Large intestine (tissue), 3 donors: ENCODE measurements around the gene SMC3. TPM values are rescaled to one million over a fixed set of nuclear protein-coding genes. Genes with fewer than 3 reads are reported as not detected.

Source experiments
- DNase-seq, 2 donors: peaks; one replicate each; pipeline versions ENCODE4 v3.0.0 to v3.0.0-alpha.2; 2013
- H3K27ac ChIP-seq: one replicate; pipeline ENCODE4 v1.5.1; 2013; ENCODE audit warnings: low read length
- H3K27me3 ChIP-seq: 2 replicates; pipeline ENCODE4 v1.6.1; 2013; ENCODE audit warnings: low read length; ENCODE audit not compliant: control insufficient read depth, insufficient read depth
- H3K36me3 ChIP-seq: 2 replicates; pipeline ENCODE4 v1.6.1; 2013; ENCODE audit warnings: low read length; ENCODE audit not compliant: control insufficient read depth, insufficient read depth
- H3K4me1 ChIP-seq: one replicate; pipeline ENCODE4 v1.6.1; 2013; ENCODE audit warnings: low read length; ENCODE audit not compliant: control insufficient read depth, insufficient read depth
- H3K4me3 ChIP-seq: one replicate; pipeline ENCODE4 v1.5.1; 2013; ENCODE audit warnings: low read length
- H3K9me3 ChIP-seq: one replicate; pipeline ENCODE4 v1.6.1; 2013; ENCODE audit warnings: mild to moderate bottlenecking, low read depth, low read length, moderate library complexity; ENCODE audit not compliant: control insufficient read depth
- WGBS: methylation state at CpG from one replicate; pipeline ENCODE4 v1.1.5; 2013; ENCODE audit warnings: low lambda C conversion rate; ENCODE audit not compliant: insufficient coverage; 5-methylcytosine and 5-hydroxymethylcytosine counted together
- polyA plus RNA-seq: library from polyadenylated mRNA; unstranded; fragments of 120-200 nt; gene quantifications from one replicate; pipeline ENCODE4 v1.2.1, GENCODE V29; 2013

SMC3 gene
- polyA plus RNA-seq, 1 donor = 62.6 TPM

GRCh38 chr10:110574420-110574819 is 6.9 kb downstream of the SMC3 start:
- no peaks in the 10 kb centered on the region for H3K27me3 ChIP-seq
- H3K4me1 ChIP-seq = peaks cover 18% of the 10 kb centered on the region
- no peak overlapping the region for H3K4me3 ChIP-seq
- no peak overlapping the region for H3K27ac ChIP-seq
- no peaks in the 10 kb centered on the region for H3K9me3 ChIP-seq
- WGBS = no CpG with 5 or more reads among the region's 5 CpGs
- H3K36me3 ChIP-seq = peaks cover 41% of the 10 kb centered on the region
- no peak for DNase-seq

DNA sequence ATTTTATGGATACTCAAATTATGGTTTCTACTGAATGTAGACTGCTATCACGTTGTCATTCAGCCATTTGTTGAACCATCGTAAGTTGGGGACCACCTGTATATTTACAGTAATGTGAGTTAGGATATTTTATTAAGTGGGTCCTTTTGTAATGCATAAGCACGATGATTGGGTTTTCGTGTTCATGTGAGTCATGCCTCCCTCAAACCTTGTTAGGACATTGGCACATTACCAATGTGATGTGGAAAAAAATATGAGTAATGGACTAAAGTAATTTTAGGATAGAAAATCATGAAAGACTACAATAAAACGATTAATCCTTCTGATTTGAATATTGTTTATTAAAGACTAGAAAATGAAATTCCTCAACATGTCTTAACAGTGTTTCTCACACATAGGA is 8.7 kb downstream of the SMC3 start:
- no peak overlapping the region for H3K4me3 ChIP-seq
- WGBS = 98% methylated on average over 5 of the region's 5 CpGs
- H3K36me3 ChIP-seq = peaks cover 48% of the 10 kb centered on the region

GRCh38 chr10:110577056-110577455 is 9.6 kb downstream of the SMC3 start:
- WGBS = 58% methylated on average over 2 of the region's 3 CpGs
- no peak overlapping the region for H3K4me3 ChIP-seq
- DNase-seq = no peak
- H3K27ac ChIP-seq = no peak overlapping the region
- H3K9me3 ChIP-seq = no peaks in the 10 kb centered on the region
- H3K27me3 ChIP-seq = no peaks in the 10 kb centered on the region
- H3K4me1 ChIP-seq = peaks cover 4% of the 10 kb centered on the region
- H3K36me3 ChIP-seq = peaks cover 51% of the 10 kb centered on the region

More for the DNA sequence above, 8.7 kb downstream of the SMC3 start:
- DNase-seq = no peak
- no peak overlapping the region for H3K27ac ChIP-seq
- H3K9me3 ChIP-seq = no peaks in the 10 kb centered on the region
- peaks cover 7% of the 10 kb centered on the region for H3K4me1 ChIP-seq
- H3K27me3 ChIP-seq = no peaks in the 10 kb centered on the region

GRCh38 chr10:110584006-110584405 is 16.5 kb downstream of the SMC3 start:
- WGBS = 100% methylated on average over 2 of the region's 3 CpGs

GRCh38 chr10:110591760-110592159 is 24.3 kb downstream of the SMC3 start:
- H3K36me3 ChIP-seq = peaks cover 65% of the 10 kb centered on the region
- 100% methylated on average over 2 of the region's 5 CpGs for WGBS
- DNase-seq = no peak
- H3K27me3 ChIP-seq = no peaks in the 10 kb centered on the region
- H3K4me3 ChIP-seq = no peak overlapping the region
- no peaks in the 10 kb centered on the region for H3K9me3 ChIP-seq
- H3K27ac ChIP-seq = no peak overlapping the region
- H3K4me1 ChIP-seq = no peaks in the 10 kb centered on the region

More at GRCh38 chr10:110584006-110584405, 16.5 kb downstream of the SMC3 start:
- no peaks in the 10 kb centered on the region for H3K27me3 ChIP-seq
- no peak overlapping the region for H3K4me3 ChIP-seq
- peaks cover 63% of the 10 kb centered on the region for H3K36me3 ChIP-seq
- no peaks in the 10 kb centered on the region for H3K4me1 ChIP-seq
- no peaks in the 10 kb centered on the region for H3K9me3 ChIP-seq
- no peak overlapping the region for H3K27ac ChIP-seq
- DNase-seq = no peak

DNA sequence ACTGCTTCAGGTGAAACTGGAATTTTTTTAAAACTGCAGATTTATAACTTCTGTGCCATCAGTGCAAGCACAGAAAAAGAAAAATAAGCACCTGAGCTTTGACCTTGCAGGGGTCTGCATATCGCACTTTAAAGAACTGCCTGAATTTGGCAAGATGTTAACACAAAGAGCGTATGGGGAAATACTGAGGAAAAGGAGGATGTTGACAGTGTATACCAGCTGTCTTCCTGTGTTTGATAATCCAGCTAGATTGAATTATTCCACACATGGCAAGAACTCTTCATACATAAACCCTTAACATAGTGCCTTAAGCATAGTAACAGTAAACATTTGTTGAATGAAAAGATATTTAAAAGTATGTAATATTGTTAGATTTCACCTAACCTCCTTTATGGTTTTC is 30.0 kb downstream of the SMC3 start:
- 95% methylated on average over 2 of the region's 2 CpGs for WGBS
- Histone ChIP-seq H3K36me3 (peaks cover 58% of the 10 kb centered on the region), H3K27ac (no peak overlapping the region), H3K4me1 (no peaks in the 10 kb centered on the region), H3K4me3 (no peak overlapping the region), H3K9me3 (no peaks in the 10 kb centered on the region), H3K27me3 (no peaks in the 10 kb centered on the region)
- DNase-seq = no peak

DNA sequence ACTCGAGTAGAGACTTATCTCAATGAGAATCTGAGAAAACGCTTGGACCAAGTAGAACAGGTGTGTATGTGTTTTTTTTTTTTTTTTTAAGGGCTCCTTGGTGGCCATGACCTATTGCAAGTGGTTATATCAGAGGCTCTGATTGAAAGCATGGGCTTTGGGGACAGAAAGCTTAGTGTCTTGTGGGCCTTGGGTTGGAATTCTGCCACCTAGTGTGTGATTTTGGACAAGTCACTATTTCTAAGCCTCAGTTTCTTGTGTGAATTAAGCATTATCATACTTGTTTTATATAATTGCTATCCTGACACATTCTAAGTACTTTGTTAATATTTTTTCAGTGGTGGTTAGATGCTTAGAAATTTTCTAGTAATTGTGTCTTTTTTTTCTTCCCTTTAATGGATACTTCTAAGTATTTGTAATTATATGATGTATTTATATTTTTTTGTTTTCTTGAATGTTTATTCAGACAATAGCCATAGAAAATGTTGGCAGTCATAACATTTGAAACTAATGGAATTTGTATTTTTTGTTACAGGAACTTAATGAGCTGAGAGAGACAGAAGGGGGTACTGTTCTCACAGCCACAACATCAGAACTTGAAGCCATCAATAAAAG is 33.1 kb downstream of the SMC3 start:
- DNase-seq = peak; percentile 38 to 47
- Histone ChIP-seq H3K9me3 (no peaks in the 10 kb centered on the region), H3K27ac (no peak overlapping the region), H3K4me3 (no peak overlapping the region), H3K27me3 (no peaks in the 10 kb centered on the region), H3K36me3 (peaks cover 56% of the 10 kb centered on the region), H3K4me1 (no peaks in the 10 kb centered on the region)
- 43% methylated on average over 2 of the region's 2 CpGs for WGBS

- no peak overlapping the region for H3K27ac ChIP-seq
- H3K27me3 ChIP-seq = no peaks in the 10 kb centered on the region
- H3K4me1 ChIP-seq = no peaks in the 10 kb centered on the region
- peaks cover 52% of the 10 kb centered on the region for H3K36me3 ChIP-seq
- H3K9me3 ChIP-seq = no peaks in the 10 kb centered on the region
- H3K4me3 ChIP-seq = no peak overlapping the region
- WGBS = 95% methylated on average over 4 of the region's 4 CpGs
- no peak for DNase-seq
These were observed 34.1 kb downstream of the SMC3 start for GRCh38 chr10:110601581-110601980.

GRCh38 chr10:110608087-110608486 is 40.6 kb downstream of the SMC3 start:
- Histone ChIP-seq H3K4me3 (no peak overlapping the region), H3K36me3 (peaks cover 17% of the 10 kb centered on the region), H3K27me3 (no peaks in the 10 kb centered on the region), H3K4me1 (no peaks in the 10 kb centered on the region), H3K9me3 (no peaks in the 10 kb centered on the region), H3K27ac (no peak overlapping the region)
- DNase-seq = no peak
- WGBS = no CpG with 5 or more reads among the region's 6 CpGs

GRCh38 chr10:110609605-110610004 is 42.1 kb downstream of the SMC3 start:
- no peaks in the 10 kb centered on the region for H3K27me3 ChIP-seq
- H3K4me1 ChIP-seq = no peaks in the 10 kb centered on the region
- H3K27ac ChIP-seq = no peak overlapping the region
- peaks cover 10% of the 10 kb centered on the region for H3K36me3 ChIP-seq
- WGBS = no CpG with 5 or more reads among the region's 2 CpGs
- no peak for DNase-seq
- H3K9me3 ChIP-seq = no peaks in the 10 kb centered on the region
- H3K4me3 ChIP-seq = no peak overlapping the region

DNA sequence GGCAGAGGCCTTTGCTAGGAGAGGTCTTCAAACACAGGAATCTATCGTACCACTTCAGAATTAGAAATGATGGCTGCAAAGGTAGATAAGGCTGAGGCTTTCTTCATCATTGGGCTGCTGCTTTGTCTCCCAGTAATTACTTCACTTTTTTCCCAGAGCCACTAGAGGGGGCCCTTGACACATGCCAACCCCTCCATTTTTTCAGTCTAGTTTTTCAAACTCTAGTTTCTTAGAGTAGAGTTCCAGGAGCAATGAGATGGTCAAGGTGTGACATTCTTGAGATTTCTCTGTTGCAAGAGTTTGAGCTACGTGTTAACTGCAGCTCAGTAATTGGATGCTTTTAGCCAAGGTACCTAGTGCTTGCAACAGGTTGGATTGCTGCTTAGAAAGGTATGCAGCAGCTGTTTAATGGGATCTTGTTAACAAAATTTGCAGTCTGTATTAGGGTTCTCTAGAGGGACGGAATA is 42.8 kb downstream of the SMC3 start:
- peaks cover 4% of the 10 kb centered on the region for H3K36me3 ChIP-seq
- no peak overlapping the region for H3K27ac ChIP-seq
- peak; percentile 61 to 73 for DNase-seq
- no CpG with 5 or more reads among the region's 3 CpGs for WGBS
- H3K4me1 ChIP-seq = no peaks in the 10 kb centered on the region
- H3K4me3 ChIP-seq = no peak overlapping the region
- no peaks in the 10 kb centered on the region for H3K9me3 ChIP-seq
- H3K27me3 ChIP-seq = no peaks in the 10 kb centered on the region
